KMS-11 (cell line): ENCODE data around the gene PTCH1.

ENCODE experiments used
- H2AFZ ChIP-seq: fragments of 200-600 bp; sonication (generic); 2 replicates; pipeline ENCODE4 v1.6.1; 2016; ENCODE audit warnings: antibody characterized with exemption, mixed run types, low read depth
- H3K27ac ChIP-seq: fragments of 200-600 bp; sonication (generic); 2 replicates; pipeline ENCODE4 v1.6.1; 2016; ENCODE audit warnings: mild to moderate bottlenecking, mixed run types
- H3K27me3 ChIP-seq: fragments of 200-600 bp; sonication (generic); 2 replicates; pipeline ENCODE4 v1.6.1; 2017; ENCODE audit warnings: mild to moderate bottlenecking, low read depth, mixed run types, moderate library complexity; ENCODE audit not compliant: insufficient read depth
- H3K36me3 ChIP-seq: fragments of 200-600 bp; sonication (generic); 2 replicates; pipeline ENCODE4 v1.6.1; 2017; ENCODE audit warnings: mild to moderate bottlenecking, mixed run types; ENCODE audit not compliant: insufficient read depth
- H3K4me1 ChIP-seq: fragments of 200-600 bp; sonication (generic); 2 replicates; pipeline ENCODE4 v1.6.1; 2016; ENCODE audit warnings: mild to moderate bottlenecking, low read depth, mixed run types; ENCODE audit not compliant: poor library complexity, severe bottlenecking
- H3K4me2 ChIP-seq: fragments of 200-600 bp; sonication (generic); 2 replicates; pipeline ENCODE4 v1.7.0; 2016; ENCODE audit warnings: mild to moderate bottlenecking, mixed run types
- H3K4me3 ChIP-seq: fragments of 200-600 bp; sonication (generic); IDR thresholded peaks from 2 replicates; pipeline ENCODE4 v1.6.1; 2017; ENCODE audit warnings: low read depth, low read length, mixed read lengths; ENCODE audit not compliant: insufficient read depth
- H3K79me2 ChIP-seq: fragments of 200-600 bp; sonication (generic); 2 replicates; pipeline ENCODE4 v1.6.1; 2016; ENCODE audit warnings: low read depth, mixed run types; ENCODE audit not compliant: insufficient read depth
- H3K9ac ChIP-seq: fragments of 200-600 bp; sonication (generic); 2 replicates; pipeline ENCODE4 v1.6.1; 2016; ENCODE audit warnings: mild to moderate bottlenecking, mixed run types
- H4K20me1 ChIP-seq: fragments of 200-600 bp; sonication (generic); 2 replicates; pipeline ENCODE4 v1.6.1; 2016; ENCODE audit warnings: mild to moderate bottlenecking, mixed run types; ENCODE audit not compliant: insufficient read depth
- TF ChIP-seq, protein P1 (sequence below): fragments of 200-600 bp; sonication (generic); conservative IDR thresholded peaks from 2 replicates; pipeline ENCODE4 v1.6.1; 2017; ENCODE audit warnings: low read depth, mild to moderate bottlenecking, antibody characterized with exemption, low read length, moderate library complexity, mixed read lengths

The PTCH1 gene

DNA sequence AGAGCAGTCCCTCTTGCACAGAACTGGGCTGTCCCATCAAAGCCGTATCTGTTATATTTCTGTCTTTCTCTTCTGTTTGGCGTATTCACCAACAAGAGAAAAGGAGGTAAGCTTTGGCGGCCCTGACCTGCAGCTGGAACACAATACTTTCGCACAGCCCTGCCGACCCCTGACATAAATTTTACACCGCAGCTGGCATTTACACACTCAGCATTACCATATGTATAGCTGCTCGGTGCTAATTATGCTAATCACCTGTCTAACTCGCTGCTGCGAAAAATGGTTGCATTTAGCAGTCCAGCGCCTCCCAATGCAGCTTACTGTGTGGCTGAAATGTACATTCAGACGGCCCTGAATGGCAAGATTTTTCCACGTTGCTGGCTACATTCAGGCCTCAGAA is 20.8 kb downstream of the PTCH1 start:
- Histone ChIP-seq H4K20me1 (no peaks in the 10 kb centered on the region), H3K36me3 (no peaks in the 10 kb centered on the region), H3K27ac (no peak overlapping the region)

DNA sequence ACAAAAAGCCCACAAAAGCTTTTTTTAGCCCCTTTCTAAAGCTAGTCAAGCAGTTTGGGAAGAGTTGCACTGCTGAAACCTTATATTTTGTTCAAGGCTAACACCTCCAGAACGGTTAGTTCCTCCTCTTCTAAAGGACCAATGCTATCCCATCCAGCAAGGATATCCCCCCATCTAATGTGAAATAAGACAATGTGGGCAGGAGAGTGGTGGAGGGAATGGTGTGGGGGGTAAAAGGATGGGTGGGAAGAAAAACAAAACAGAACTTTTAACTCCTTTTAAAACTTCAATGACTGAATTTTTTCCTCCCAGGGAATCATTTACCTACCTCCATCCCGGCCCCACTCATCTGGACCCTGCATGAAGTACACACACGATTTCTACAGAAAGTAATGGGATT is 21.2 kb downstream of the PTCH1 start:
- Histone ChIP-seq H3K79me2 (peaks cover 68% of the 10 kb centered on the region), H3K27ac (peak overlapping the region; percentile 75; the same call in 1 of the 2 replicates), H3K4me1 (peaks cover 34% of the 10 kb centered on the region), H3K36me3 (no peaks in the 10 kb centered on the region), H3K27me3 (no peaks in the 10 kb centered on the region), H3K9ac (peak overlapping the region; percentile 39; the same call in 1 of the 2 replicates), H3K4me2 (peak overlapping the region; percentile 98), H2AFZ (no peak overlapping the region), H4K20me1 (no peaks in the 10 kb centered on the region), H3K4me3 (no peak overlapping the region)
- TF ChIP-seq, protein P1, sequence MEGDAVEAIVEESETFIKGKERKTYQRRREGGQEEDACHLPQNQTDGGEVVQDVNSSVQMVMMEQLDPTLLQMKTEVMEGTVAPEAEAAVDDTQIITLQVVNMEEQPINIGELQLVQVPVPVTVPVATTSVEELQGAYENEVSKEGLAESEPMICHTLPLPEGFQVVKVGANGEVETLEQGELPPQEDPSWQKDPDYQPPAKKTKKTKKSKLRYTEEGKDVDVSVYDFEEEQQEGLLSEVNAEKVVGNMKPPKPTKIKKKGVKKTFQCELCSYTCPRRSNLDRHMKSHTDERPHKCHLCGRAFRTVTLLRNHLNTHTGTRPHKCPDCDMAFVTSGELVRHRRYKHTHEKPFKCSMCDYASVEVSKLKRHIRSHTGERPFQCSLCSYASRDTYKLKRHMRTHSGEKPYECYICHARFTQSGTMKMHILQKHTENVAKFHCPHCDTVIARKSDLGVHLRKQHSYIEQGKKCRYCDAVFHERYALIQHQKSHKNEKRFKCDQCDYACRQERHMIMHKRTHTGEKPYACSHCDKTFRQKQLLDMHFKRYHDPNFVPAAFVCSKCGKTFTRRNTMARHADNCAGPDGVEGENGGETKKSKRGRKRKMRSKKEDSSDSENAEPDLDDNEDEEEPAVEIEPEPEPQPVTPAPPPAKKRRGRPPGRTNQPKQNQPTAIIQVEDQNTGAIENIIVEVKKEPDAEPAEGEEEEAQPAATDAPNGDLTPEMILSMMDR: no peak

More for the DNA sequence above, 20.8 kb downstream of the PTCH1 start:
- H3K4me3 ChIP-seq: no peak overlapping the region
- no peak overlapping the region for H3K9ac ChIP-seq
- H3K27me3 ChIP-seq: no peaks in the 10 kb centered on the region
- TF ChIP-seq, protein P1: no peak
- H3K4me1 ChIP-seq: peaks cover 34% of the 10 kb centered on the region
- H3K4me2 ChIP-seq: peak overlapping the region; percentile 98; the same call in 1 of the 2 replicates
- no peak overlapping the region for H2AFZ ChIP-seq
- peaks cover 72% of the 10 kb centered on the region for H3K79me2 ChIP-seq

DNA sequence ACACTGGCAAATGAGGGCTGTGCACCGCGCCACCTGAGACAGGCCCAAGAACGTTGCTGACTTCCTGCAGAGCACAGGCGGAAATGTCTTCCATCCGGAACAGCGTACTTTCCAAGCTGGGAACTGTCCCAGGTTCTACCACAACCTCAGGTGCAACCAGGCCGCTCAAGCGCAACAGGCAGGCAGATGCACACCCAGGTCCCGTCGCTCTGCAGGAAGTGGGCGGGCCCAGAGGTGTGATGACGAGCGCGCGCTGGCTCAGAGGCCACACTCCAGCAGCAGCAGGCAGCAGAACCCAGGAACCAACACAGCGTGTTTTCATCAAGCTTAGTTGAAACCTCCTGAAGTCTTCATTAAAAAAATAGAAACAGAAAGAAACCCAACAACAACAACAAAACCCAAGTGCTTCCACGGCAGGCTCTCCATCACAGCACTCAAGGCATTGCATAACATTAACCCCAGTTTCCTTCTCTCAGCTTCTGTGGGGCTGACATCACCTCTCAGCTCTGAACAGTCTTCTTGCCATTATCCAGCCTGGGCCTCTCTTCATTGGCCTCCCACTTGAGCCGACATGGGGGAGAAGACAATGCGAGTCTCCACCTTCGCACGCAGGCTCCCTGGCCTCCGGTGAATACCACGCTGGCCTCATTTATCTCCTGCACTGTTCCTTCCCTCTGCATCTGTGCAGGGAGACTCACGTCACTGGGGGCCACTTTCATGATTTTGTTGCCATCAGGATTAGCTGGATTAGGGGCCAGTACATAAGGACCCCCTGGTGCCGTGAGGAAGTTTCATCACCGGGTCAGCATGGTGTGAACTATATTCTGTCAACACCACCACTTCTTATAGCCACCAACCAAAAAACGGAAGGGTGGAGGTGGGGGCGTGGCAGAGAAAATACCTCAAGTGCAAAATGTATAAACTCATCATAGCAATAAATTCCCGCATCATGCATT is 22.1 kb downstream of the PTCH1 start:
- no peaks in the 10 kb centered on the region for H3K27me3 ChIP-seq
- no peaks in the 10 kb centered on the region for H3K36me3 ChIP-seq
- peak overlapping the region; percentile 98 for H3K4me2 ChIP-seq
- H3K79me2 ChIP-seq: peaks cover 65% of the 10 kb centered on the region
- H3K27ac ChIP-seq: peak overlapping the region; percentile 75
- peaks cover 34% of the 10 kb centered on the region for H3K4me1 ChIP-seq
- H2AFZ ChIP-seq: peak overlapping the region; percentile 62
- TF ChIP-seq, protein P1: no peak
- no peaks in the 10 kb centered on the region for H4K20me1 ChIP-seq
- H3K9ac ChIP-seq: peak overlapping the region; percentile 39
- H3K4me3 ChIP-seq: no peak overlapping the region

DNA sequence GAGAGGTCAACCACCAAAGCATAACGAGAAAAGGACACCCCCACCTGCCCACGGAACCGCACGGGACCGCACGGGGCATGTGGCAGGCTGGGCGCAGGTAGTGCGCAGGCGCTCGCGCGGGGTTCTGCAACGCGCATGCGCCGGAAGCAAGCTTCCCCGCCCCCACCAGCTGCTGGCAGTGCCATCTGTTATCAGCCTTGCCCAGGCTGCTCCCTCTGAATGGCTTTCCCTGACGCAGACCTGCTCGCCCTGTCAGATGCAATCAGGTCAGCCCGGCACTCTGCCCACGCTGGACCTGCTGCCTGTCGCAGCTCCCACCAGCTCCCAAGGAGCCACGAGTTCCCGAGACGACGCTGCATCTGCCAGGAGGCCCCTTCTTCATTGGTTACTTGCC is 22.8 kb downstream of the PTCH1 start:
- Histone ChIP-seq H3K4me3 (no peak overlapping the region), H2AFZ (peak overlapping the region; percentile 62), H3K4me2 (peak overlapping the region; percentile 98), H3K79me2 (peaks cover 68% of the 10 kb centered on the region), H3K27ac (peak overlapping the region; percentile 75), H4K20me1 (no peaks in the 10 kb centered on the region), H3K36me3 (no peaks in the 10 kb centered on the region), H3K27me3 (no peaks in the 10 kb centered on the region), H3K9ac (peak overlapping the region; percentile 39), H3K4me1 (peaks cover 34% of the 10 kb centered on the region)
- TF ChIP-seq, protein P1: no peak
